Measurements from ENCODE around the gene DNAJC7.

- TF ChIP-seq POLR2AphosphoS5 (IDR thresholded peaks at IDR 0.05; ENCODE audit: low read depth, low read length): no peak
- no peak for TF ChIP-seq REST (IDR thresholded peaks at IDR 0.05; ENCODE audit: insufficient read depth in 1 of 2, low read depth in 2 of 2, low read length in 2 of 2)
- no peak for TF ChIP-seq SIN3A (IDR thresholded peaks at IDR 0.05; ENCODE audit: borderline replicate concordance, insufficient read depth, low read length)
- TF ChIP-seq FOXP2 (optimal IDR thresholded peaks at IDR 0.05; ENCODE audit: borderline replicate concordance, extremely low read depth, extremely low read length, insufficient read depth): no peak
- no peak for TF ChIP-seq TAF1 (IDR thresholded peaks at IDR 0.05; ENCODE audit: borderline replicate concordance, insufficient read depth, low read length)
Measured at GRCh38 chr17:41962111-41962510, 55.1 kb downstream of the DNAJC7 start.

Measured in PFSK-1 (cell line).